ENCODE data around the gene BDKRB2.

BDKRB2 gene

GRCh38 chr14:96272777-96273473, 68.3 kb downstream of the BDKRB2 start:
- no peak for DNase-seq

- no peak for DNase-seq
These were observed 69.0 kb downstream of the BDKRB2 start for GRCh38 chr14:96273629-96274028.

- DNase-seq, result no peak
These were observed 69.5 kb downstream of the BDKRB2 start for GRCh38 chr14:96274122-96274521.

GRCh38 chr14:96274543-96274942, 69.9 kb downstream of the BDKRB2 start:
- DNase-seq, result no peak

GRCh38 chr14:96275177-96276112, 70.8 kb downstream of the BDKRB2 start:
- peak; percentile 42 for DNase-seq

DNA sequence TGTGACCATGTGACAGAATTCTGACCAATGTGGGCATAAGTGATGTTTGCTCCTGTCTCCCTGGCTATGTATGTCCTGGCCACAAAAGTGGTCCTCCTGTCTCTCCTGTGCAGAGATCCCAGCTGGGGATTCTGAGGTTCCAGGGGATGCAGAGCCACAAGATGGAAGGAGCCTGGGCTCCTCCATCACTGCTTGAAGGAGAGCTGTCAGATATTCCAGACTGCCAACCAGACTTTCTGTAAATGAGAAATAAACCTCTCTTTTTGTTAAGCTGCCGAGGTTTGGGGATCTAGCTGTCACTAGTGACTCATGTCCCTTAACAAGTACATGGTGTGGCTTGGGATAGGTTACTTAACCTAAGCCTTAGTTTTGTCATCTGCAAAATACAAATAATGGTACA, 73.3 kb downstream of the BDKRB2 start:
- no peak for DNase-seq

- no peak for DNase-seq
These were observed 74.9 kb downstream of the BDKRB2 start for GRCh38 chr14:96279564-96279963.

- no peak for DNase-seq
These were observed 75.5 kb downstream of the BDKRB2 start for GRCh38 chr14:96280104-96280503.

DNA sequence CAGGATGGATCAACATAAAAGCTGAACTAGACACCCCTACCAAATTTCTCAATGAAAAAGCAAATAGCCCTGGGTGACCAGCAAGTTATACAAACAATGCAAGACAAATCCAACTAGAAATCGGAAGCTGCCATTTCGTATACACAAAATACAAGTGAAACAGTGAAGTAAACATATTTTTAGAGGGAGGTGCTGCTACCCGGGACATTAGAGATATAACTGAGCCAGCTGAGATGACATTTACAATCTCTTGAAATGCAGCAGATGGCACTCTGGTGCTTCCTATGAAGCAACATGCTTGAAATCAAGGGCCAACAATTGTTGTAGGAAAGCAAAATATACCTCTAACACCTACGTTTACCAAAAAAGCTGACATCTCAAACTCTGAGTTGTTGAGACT, 76.8 kb downstream of the BDKRB2 start:
- no peak for DNase-seq

DNA sequence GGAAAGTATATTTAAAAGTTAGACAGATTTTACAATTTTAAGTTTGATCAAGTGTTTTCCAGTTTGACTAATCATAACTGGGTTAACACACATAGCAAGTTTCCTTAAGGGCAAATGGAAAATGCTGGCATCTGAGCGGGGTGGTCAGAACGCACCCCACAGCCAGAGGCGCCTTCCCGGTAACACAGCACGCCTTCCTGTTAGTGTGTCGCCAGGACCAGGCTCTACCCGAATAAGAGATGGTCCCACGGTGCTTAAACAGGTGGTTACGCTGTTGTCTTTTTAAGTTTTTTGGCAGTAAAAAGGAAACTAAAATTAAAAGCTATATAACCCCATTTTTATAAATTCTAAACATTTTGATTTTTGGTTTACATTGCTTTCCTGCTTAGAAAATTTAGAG, 79.4 kb downstream of the BDKRB2 start:
- DNase-seq, result no peak

DNA sequence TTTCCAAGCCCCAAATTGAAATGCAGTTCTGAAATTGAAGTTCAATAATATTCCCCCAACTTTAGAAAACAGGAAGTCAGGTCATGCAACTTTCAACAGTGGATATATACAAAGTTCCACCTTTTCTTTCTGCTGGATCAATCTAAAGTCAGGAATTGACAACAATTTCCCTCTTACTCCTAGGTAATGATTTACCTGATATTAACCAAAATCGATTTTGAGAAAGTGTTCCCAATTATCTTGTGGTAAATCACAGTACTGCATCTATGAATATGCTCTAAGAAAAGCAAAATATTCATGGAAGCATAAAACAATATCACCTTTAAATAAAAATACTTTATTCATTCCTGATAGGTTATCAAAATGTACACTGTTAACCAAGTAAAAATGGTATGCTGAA, 79.8 kb downstream of the BDKRB2 start:
- DNase-seq, result no peak

DNA sequence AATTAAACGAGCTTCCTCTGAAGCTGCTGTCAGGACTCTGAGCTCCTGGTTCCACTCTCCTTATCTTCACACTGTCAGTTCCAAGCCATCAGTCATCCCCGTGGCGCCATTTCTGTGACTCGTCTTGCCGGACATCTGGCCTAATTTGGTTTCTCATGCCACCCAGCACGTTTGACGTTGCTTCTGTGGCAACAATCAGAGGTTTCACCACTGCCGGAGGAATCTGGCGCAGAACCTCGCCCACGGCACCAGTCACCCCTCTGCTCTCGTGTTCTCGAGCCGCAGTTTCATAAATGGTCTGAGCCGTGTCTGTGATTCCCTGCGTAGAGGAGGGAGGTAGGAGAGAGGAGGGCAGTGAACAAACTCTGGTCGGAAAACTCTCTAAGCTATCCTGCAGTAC, 81.0 kb downstream of the BDKRB2 start:
- no peak for DNase-seq

DNA sequence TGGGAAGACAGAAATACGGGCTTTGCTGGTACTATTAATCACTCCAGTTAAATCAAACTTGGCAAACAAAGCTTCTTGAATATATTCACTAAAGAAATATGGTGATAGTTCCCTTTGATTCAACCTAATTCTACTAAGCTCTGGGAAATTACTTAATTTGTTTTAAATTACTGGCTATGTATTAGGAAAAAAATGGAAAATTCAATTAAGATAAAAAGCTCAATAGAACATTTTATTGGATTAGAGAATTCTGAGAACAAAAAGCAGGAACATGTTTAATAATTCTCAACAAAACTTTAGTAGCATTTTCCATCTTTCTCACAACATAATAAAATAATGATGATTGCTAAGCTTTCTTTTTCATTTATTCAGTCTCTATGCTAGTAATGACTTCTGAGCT, 81.6 kb downstream of the BDKRB2 start:
- DNase-seq, result no peak

- DNase-seq, result no peak
These were observed 83.2 kb downstream of the BDKRB2 start for GRCh38 chr14:96287856-96288255.
